ENCODE measurements around the gene KCNT1.

The KCNT1 gene

GRCh38 chr9:135765416-135765815 is 63.4 kb downstream of the KCNT1 start:
- DNase-seq (ENCODE audit: low spot score) = no peak
- in situ Hi-C loops (cut with MboI; ENCODE audit: low sequenced_read_pairs, unreplicated experiment) = no loop called here
- TF ChIP-seq, protein P1, sequence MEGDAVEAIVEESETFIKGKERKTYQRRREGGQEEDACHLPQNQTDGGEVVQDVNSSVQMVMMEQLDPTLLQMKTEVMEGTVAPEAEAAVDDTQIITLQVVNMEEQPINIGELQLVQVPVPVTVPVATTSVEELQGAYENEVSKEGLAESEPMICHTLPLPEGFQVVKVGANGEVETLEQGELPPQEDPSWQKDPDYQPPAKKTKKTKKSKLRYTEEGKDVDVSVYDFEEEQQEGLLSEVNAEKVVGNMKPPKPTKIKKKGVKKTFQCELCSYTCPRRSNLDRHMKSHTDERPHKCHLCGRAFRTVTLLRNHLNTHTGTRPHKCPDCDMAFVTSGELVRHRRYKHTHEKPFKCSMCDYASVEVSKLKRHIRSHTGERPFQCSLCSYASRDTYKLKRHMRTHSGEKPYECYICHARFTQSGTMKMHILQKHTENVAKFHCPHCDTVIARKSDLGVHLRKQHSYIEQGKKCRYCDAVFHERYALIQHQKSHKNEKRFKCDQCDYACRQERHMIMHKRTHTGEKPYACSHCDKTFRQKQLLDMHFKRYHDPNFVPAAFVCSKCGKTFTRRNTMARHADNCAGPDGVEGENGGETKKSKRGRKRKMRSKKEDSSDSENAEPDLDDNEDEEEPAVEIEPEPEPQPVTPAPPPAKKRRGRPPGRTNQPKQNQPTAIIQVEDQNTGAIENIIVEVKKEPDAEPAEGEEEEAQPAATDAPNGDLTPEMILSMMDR (IDR thresholded peaks at IDR 0.05; ENCODE audit: borderline replicate concordance, control extremely low read depth, extremely low read depth, insufficient read depth, missing control alignments) = no peak

DNA sequence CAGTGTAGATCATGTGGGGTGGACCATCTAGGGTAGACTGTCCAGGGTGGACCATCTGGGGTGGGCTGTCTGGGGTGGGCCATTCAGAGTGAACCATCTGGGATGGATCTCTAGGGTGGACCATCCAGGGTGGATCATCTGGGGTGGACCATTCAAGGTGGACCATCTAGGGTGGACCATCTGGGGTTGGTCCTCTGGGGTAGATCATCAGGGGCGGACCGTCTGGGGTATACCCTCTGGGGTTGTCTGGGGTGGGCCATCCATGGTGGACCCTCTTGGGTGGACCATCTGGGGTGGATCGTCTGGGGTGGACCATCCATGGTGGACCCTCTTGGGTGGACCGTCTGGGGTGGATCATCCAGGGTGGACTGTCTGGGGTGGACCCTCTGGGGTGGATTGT is 64.3 kb downstream of the KCNT1 start:
- in situ Hi-C loops (cut with MboI; ENCODE audit: low sequenced_read_pairs, unreplicated experiment) = no loop called here
- TF ChIP-seq, protein P1 (IDR thresholded peaks at IDR 0.05; ENCODE audit: borderline replicate concordance, control extremely low read depth, extremely low read depth, insufficient read depth, missing control alignments) = no peak
- no peak for DNase-seq (ENCODE audit: low spot score)

DNA sequence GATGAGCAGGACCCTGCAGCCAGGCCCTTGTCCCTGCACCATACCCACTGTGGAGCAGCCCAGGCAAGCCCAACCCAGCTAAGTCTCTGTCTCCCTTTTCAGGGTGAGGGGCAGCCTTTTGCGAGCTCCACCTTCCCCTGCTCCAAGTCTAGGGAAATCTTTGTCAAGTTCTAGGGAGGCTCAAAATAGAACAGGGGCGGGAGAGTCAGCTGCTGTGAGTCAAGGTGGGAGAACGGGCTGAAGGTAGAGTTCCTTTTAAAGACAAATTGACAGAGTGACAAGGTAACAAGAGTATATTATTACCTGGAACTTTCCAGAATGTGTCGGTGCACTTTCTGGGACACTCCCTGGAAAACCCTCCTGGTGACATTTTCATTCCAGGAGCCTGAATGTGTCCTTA is 64.7 kb downstream of the KCNT1 start:
- no peak for DNase-seq (ENCODE audit: low spot score)
- TF ChIP-seq, protein P1 (IDR thresholded peaks at IDR 0.05; ENCODE audit: borderline replicate concordance, control extremely low read depth, extremely low read depth, insufficient read depth, missing control alignments) = no peak
- in situ Hi-C loops (cut with MboI; ENCODE audit: low sequenced_read_pairs, unreplicated experiment) = no loop called here

DNA sequence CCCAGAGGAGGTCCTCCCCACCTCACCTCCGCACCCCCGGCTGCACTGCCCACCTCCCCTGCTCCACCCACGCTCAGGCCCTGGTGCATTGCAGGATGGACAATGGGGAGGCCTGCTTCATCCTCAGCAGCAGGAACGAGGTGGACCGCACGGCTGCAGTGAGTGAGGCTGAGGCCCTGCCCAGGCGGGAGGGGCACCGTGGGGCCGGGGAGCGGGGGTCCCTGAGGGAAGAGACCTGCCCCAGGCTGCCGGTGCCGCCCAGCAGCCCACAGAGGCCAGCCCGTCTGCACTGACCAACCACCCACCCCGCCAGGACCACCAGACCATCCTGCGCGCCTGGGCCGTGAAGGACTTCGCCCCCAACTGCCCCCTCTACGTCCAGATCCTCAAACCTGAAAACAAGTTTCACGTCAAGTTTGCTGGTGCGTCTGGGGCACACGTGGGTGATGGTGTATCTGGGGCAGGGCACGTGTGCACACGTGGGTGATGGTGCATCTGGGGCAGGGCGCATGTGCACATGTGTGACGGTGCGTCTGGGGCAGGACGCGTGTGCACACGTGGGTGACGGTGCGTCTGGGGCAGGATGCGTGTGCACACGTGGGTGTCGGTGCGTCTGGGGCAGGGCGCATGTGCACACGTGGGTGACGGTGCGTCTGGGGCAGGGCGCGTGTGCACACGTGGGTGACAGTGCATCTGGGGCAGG is 66.7 kb downstream of the KCNT1 start:
- no peak for DNase-seq (ENCODE audit: low spot score)
- in situ Hi-C loops (cut with MboI; ENCODE audit: low sequenced_read_pairs, unreplicated experiment) = no loop called here
- TF ChIP-seq, protein P1 (IDR thresholded peaks at IDR 0.05; ENCODE audit: borderline replicate concordance, control extremely low read depth, extremely low read depth, insufficient read depth, missing control alignments) = no peak

DNA sequence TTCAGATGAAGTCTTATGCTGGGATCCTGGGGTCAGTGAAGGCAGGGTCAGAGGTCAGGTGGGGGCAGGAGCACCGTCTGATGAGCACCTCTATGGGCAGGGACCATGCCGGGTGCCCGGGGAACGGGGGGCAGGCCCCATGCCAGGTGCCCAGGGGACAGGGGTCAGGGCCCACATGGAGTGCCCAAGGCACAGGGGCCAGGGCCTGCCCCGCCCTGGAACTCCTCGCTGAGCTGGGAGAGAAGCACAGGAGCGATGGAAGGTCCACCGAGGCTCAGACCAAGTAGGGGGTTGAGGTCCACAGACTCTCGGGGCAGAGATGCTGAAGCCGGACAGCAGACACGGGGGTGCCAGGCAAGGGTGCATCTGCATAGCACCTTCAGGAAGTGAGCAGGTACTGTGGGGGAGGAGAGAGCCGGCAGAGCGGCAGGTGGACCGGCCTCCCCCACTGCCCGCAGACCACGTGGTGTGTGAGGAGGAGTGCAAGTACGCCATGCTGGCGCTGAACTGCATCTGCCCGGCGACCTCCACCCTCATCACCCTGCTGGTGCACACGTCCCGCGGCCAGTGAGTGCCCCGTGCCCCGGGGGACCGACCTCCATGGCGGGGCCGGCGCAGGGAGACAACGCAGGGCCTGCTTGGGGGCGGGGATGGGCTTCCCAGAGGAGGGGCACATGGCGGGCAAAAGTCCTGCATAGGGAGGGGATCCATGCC is 67.7 kb downstream of the KCNT1 start:
- DNase-seq (ENCODE audit: low spot score) = no peak
- TF ChIP-seq, protein P1 (IDR thresholded peaks at IDR 0.05; ENCODE audit: borderline replicate concordance, control extremely low read depth, extremely low read depth, insufficient read depth, missing control alignments) = no peak
- in situ Hi-C loops (cut with MboI; ENCODE audit: low sequenced_read_pairs, unreplicated experiment) = no loop called here

DNA sequence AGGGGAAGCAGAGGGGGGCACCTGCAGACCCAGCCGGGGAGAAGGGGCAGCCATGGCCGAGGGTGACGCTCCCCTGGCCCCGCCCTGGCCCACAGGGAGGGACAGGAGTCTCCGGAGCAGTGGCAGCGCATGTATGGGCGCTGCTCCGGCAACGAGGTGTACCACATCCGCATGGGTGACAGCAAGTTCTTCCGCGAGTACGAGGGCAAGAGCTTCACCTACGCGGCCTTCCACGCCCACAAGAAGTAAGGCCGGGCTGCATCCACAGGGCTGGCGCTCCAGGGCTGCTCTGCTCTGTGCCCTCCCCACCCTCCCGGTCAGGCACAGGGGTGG is 68.2 kb downstream of the KCNT1 start:
- TF ChIP-seq, protein P1 (IDR thresholded peaks at IDR 0.05; ENCODE audit: borderline replicate concordance, control extremely low read depth, extremely low read depth, insufficient read depth, missing control alignments) = no peak
- DNase-seq (ENCODE audit: low spot score) = no peak
- in situ Hi-C loops (cut with MboI; ENCODE audit: low sequenced_read_pairs, unreplicated experiment) = no loop called here

All from GM13976 (cell line).